Upper lobe of right lung (tissue), 1 donor: ENCODE results near the gene KRT6B. TPM values are rescaled to one million over a fixed set of nuclear protein-coding genes. Genes with fewer than 3 reads are reported as not detected.

Source experiments
- ATAC-seq: fragments of 200-7000 bp; cut with Tn5 transposase; one replicate; pipeline ENCODE4 v1.9.1; 2020; ENCODE audit warnings: mild to moderate bottlenecking, moderate library complexity
- DNase-seq: peaks from one replicate; pipeline ENCODE4 v3.0.0-alpha.2; 2020
- H3K27ac ChIP-seq: fragments of 200-600 bp; one replicate; pipeline ENCODE4 v1.8.0; 2022
- H3K27me3 ChIP-seq: fragments of 200-600 bp; one replicate; pipeline ENCODE4 v1.8.0; 2022; ENCODE audit warnings: mild to moderate bottlenecking
- H3K36me3 ChIP-seq: fragments of 200-600 bp; one replicate; pipeline ENCODE4 v1.8.0; 2022
- H3K4me1 ChIP-seq: fragments of 200-600 bp; one replicate; pipeline ENCODE4 v1.8.0; 2022
- H3K4me3 ChIP-seq: fragments of 200-600 bp; one replicate; pipeline ENCODE4 v1.8.0; 2022; ENCODE audit warnings: mild to moderate bottlenecking
- H3K9me3 ChIP-seq: fragments of 200-600 bp; one replicate; pipeline ENCODE4 v1.8.0; 2022
- CTCF ChIP-seq: fragments of 200-600 bp; IDR thresholded peaks from one replicate; pipeline ENCODE4 v1.8.0; 2022; ENCODE audit warnings: antibody characterized with exemption
- intact Hi-C: fragments of 100-400 bp; cut with DNase I; formaldehyde crosslinking; loops from one replicate; pipeline ENCODE4 v1.11.0; 2022
- total RNA-seq: library from RNA; stranded (reverse); fragmentation: NEBNext Ultra II Directional; extraction: Animal tissue kit (Norgen Biotek cat#: 25700); gene quantifications from one replicate; pipeline ENCODE4 v1.2.1, GENCODE V29; 2021
- donor health status: DM: no; HTN: yes; CAD: no; lungs with severe emphysema.

The KRT6B gene
- total RNA-seq, 1 donor from 2014 or later: not detected

GRCh38 chr12:52474212-52474611 lies 22.3 kb upstream of the KRT6B start:
- H3K9me3 ChIP-seq: no peaks in the 10 kb centered on the region
- no peaks in the 10 kb centered on the region for H3K27me3 ChIP-seq
- intact Hi-C loops: no loop called here
- no peak overlapping the region for H3K27ac ChIP-seq
- no peak overlapping the region for H3K4me3 ChIP-seq
- H3K4me1 ChIP-seq: no peaks in the 10 kb centered on the region
- TF ChIP-seq CTCF: no peak
- ATAC-seq (no peak), DNase-seq (no peak)
- no peaks in the 10 kb centered on the region for H3K36me3 ChIP-seq

GRCh38 chr12:52473768-52474167 lies 21.8 kb upstream of the KRT6B start, which contains the start of gene KRT6C:
TSS of gene KRT6C (minus strand) at chr12:52473805. CDS start at chr12:52473737, 68 bp downstream.
- Histone ChIP-seq H3K27me3 (no peaks in the 10 kb centered on the region), H3K9me3 (no peaks in the 10 kb centered on the region), H3K27ac (no peak within 1 kb of the TSS), H3K36me3 (no peaks in the 10 kb centered on the region), H3K4me3 (no peak within 1 kb of the TSS), H3K4me1 (no peaks in the 10 kb centered on the region)
- intact Hi-C loops: no loop called here
- DNase-seq: no peak
- TF ChIP-seq CTCF: no peak
- ATAC-seq: no peak

GRCh38 chr12:52469853-52470252 lies 17.9 kb upstream of the KRT6B start:
- Histone ChIP-seq H3K27me3 (no peaks in the 10 kb centered on the region), H3K4me1 (no peaks in the 10 kb centered on the region), H3K4me3 (no peak overlapping the region), H3K36me3 (no peaks in the 10 kb centered on the region), H3K27ac (no peak overlapping the region), H3K9me3 (no peaks in the 10 kb centered on the region)
- intact Hi-C loops: no loop called here
- TF ChIP-seq CTCF: no peak
- DNase-seq: no peak
- no peak for ATAC-seq

- H3K27ac ChIP-seq: no peak overlapping the region
- intact Hi-C loops: no loop called here
- no peaks in the 10 kb centered on the region for H3K36me3 ChIP-seq
- H3K27me3 ChIP-seq: no peaks in the 10 kb centered on the region
- no peaks in the 10 kb centered on the region for H3K9me3 ChIP-seq
- H3K4me3 ChIP-seq: no peak overlapping the region
- DNase-seq: no peak
- no peaks in the 10 kb centered on the region for H3K4me1 ChIP-seq
- no peak for TF ChIP-seq CTCF
- no peak for ATAC-seq
These were observed 13.0 kb upstream of the KRT6B start for GRCh38 chr12:52464897-52465296.

- Histone ChIP-seq H3K27me3 (no peaks in the 10 kb centered on the region), H3K36me3 (no peaks in the 10 kb centered on the region), H3K4me3 (no peak overlapping the region), H3K9me3 (no peaks in the 10 kb centered on the region), H3K4me1 (no peaks in the 10 kb centered on the region), H3K27ac (no peak overlapping the region)
- intact Hi-C loops: no loop called here
- DNase-seq: no peak
- TF ChIP-seq CTCF: no peak
- no peak for ATAC-seq
These were observed 9.7 kb upstream of the KRT6B start for GRCh38 chr12:52461693-52462092.

- Histone ChIP-seq H3K4me3 (no peak overlapping the region), H3K27ac (no peak overlapping the region), H3K9me3 (no peaks in the 10 kb centered on the region), H3K4me1 (no peaks in the 10 kb centered on the region), H3K36me3 (no peaks in the 10 kb centered on the region), H3K27me3 (no peaks in the 10 kb centered on the region)
- no peak for TF ChIP-seq CTCF
- intact Hi-C loops: no loop called here
- ATAC-seq (no peak), DNase-seq (no peak)
These were observed 6.9 kb upstream of the KRT6B start for GRCh38 chr12:52458861-52459260.
